Fibroblast of the aortic adventitia (primary cell): ENCODE results near the gene RNU4-1. TPM values are rescaled to one million over a fixed set of nuclear protein-coding genes. Genes with fewer than 3 reads are reported as not detected.

Experiments
- DNase-seq: peaks from one replicate; pipeline ENCODE4 v3.0.0-alpha.2; 2010; ENCODE audit warnings: low read depth
- H3K4me3 ChIP-seq: 2 replicates; pipeline ENCODE4 v1.5.1; 2011; ENCODE audit warnings: low read depth, mild to moderate bottlenecking, control low read depth, low read length, moderate library complexity
- CTCF ChIP-seq: IDR thresholded peaks from 2 replicates; pipeline ENCODE4 v1.5.1; 2011; ENCODE audit warnings: mild to moderate bottlenecking, low read length, control low read depth, inconsistent platforms; ENCODE audit not compliant: insufficient read depth
- total RNA-seq: library from RNA; depleted of rRNA; stranded (reverse); fragments of >200 nt; gene quantifications from 2 replicates; pipeline ENCODE4 v1.2.3, GENCODE V29; 2012; ENCODE audit warnings: low replicate concordance

The RNU4-1 gene
- total RNA-seq, 1 donor, result under 0.01 TPM

GRCh38 chr12:120263748-120264085 lies 29.3 kb downstream of the RNU4-1 start:
- peak; percentile 37 for DNase-seq
- no peak for TF ChIP-seq CTCF
- H3K4me3 ChIP-seq, result peak overlapping the region; percentile 87

- DNase-seq, result peak; percentile 47
- no peak for TF ChIP-seq CTCF
Observed at GRCh38 chr12:120262852-120263747, 29.9 kb downstream of the RNU4-1 start.

GRCh38 chr12:120261951-120262851 lies 30.8 kb downstream of the RNU4-1 start:
- H3K4me3 ChIP-seq, result peak overlapping the region; percentile 87
- no peak for DNase-seq
- TF ChIP-seq CTCF, result no peak

More at GRCh38 chr12:120262852-120263747, 29.9 kb downstream of the RNU4-1 start:
- H3K4me3 ChIP-seq, result peak overlapping the region; percentile 87

- DNase-seq, result no peak
- no peak for TF ChIP-seq CTCF
- no peak overlapping the region for H3K4me3 ChIP-seq
Observed at GRCh38 chr12:120260607-120261006, 32.4 kb downstream of the RNU4-1 start.

GRCh38 chr12:120259418-120260202 lies 33.4 kb downstream of the RNU4-1 start:
- peak overlapping the region; percentile 31 for H3K4me3 ChIP-seq
- peak; percentile 88 for DNase-seq
- no peak for TF ChIP-seq CTCF

GRCh38 chr12:120258323-120258896 lies 34.6 kb downstream of the RNU4-1 start:
- DNase-seq, result no peak
- no peak overlapping the region for H3K4me3 ChIP-seq
- no peak for TF ChIP-seq CTCF
